GM12878 (cell line): ENCODE measurements around the gene GPALPP1. TPM values are rescaled to one million over a fixed set of nuclear protein-coding genes. Genes with fewer than 3 reads are reported as not detected.

Experiments
- ATAC-seq: fragments of 200-7000 bp; cut with Tn5 transposase; 3 replicates; pipeline ENCODE4 v1.9.1; 2020; ENCODE audit warnings: mild to moderate bottlenecking, moderate library complexity
- Bru-seq: library from RNA; stranded (reverse); fragments of 400-500 nt; gene quantifications from one replicate; lab custom pipeline; 2021; lab: Mats Ljungman, UMichigan
- BruChase-seq, 2 experiments: library from RNA; stranded (reverse); fragments of 400-500 nt; gene quantifications; one replicate each; lab custom pipeline; 2021; lab: Mats Ljungman, UMichigan
- BruUV-seq: library from RNA; stranded (reverse); fragments of 400-500 nt; replicated peaks from 2 replicates; lab custom pipeline; 2021; lab: Mats Ljungman, UMichigan
- CTCF ChIA-PET: fragments of 300-600 bp; sonication (Branson Sonifier 250); formaldehyde crosslinking; extraction: SDS; loops from one replicate; lab custom pipeline; 2021; ENCODE audit warnings: inconsistent platforms; lab: Yijun Ruan, JAX
- POLR2A ChIA-PET: fragments of 350-600 bp; formaldehyde crosslinking; extraction: SDS; loops from one replicate; lab custom pipeline; 2021; ENCODE audit warnings: inconsistent platforms; lab: Charles Lee
- RAD21 ChIA-PET: fragments of 300-600 bp; sonication (Branson Sonifier 250); formaldehyde crosslinking; loops from one replicate; lab custom pipeline; 2023; ENCODE audit warnings: antibody characterized with exemption; ENCODE audit not compliant: unreplicated experiment; lab: Charles Lee
- SMC1A ChIA-PET: fragments of 300-600 bp; sonication (Branson Sonifier 250); formaldehyde crosslinking; loops from one replicate; lab custom pipeline; 2023; ENCODE audit not compliant: unreplicated experiment, uncharacterized antibody; lab: Charles Lee
- DNase-seq: peaks from one replicate; pipeline ENCODE4 v3.0.0-alpha.2; 2011; ENCODE audit warnings: low read depth, low spot score
- FAIRE-seq: peaks from 3 replicates; lab custom pipeline; 2011; peaks lifted over from hg19 to GRCh38; lab: Jason Lieb, UNC
- H2AFZ ChIP-seq: 2 replicates; pipeline ENCODE4 v1.6.0; 2011; ENCODE audit warnings: low read depth, low read length, control low read depth; ENCODE audit not compliant: control insufficient read depth
- H3K27ac ChIP-seq: 2 replicates; pipeline ENCODE4 v1.5.1; 2011; ENCODE audit warnings: control low read depth; ENCODE audit not compliant: control insufficient read depth, insufficient read depth
- H3K27me3 ChIP-seq, 2 experiments: replicated peaks in 1 of 2; 2 replicates each; pipeline versions ENCODE4 v1.6.0 to v1.6.1; 2011; ENCODE audit warnings: low read length in 1 of 2; ENCODE audit not compliant: control insufficient read depth in 2 of 2, insufficient read depth in 2 of 2
- H3K36me3 ChIP-seq, 2 experiments: 2 replicates each; pipeline ENCODE4 v1.5.1; 2011; ENCODE audit warnings: low read length in 1 of 2; ENCODE audit not compliant: control insufficient read depth in 2 of 2, insufficient read depth in 2 of 2
- H3K4me1 ChIP-seq: 2 replicates; pipeline ENCODE4 v1.6.1; 2011; ENCODE audit warnings: mild to moderate bottlenecking, low read length, moderate library complexity, mixed read lengths; ENCODE audit not compliant: control insufficient read depth, insufficient read depth
- H3K4me2 ChIP-seq: 2 replicates; pipeline ENCODE4 v1.6.0; 2011; ENCODE audit warnings: control low read depth; ENCODE audit not compliant: control insufficient read depth, insufficient read depth
- H3K4me3 ChIP-seq: fragments of 200-600 bp; sonication (generic); 2 replicates; pipeline ENCODE4 v1.5.1; 2016
- H3K79me2 ChIP-seq: 2 replicates; pipeline ENCODE4 v1.6.0; 2011; ENCODE audit warnings: low read length; ENCODE audit not compliant: control insufficient read depth, insufficient read depth
- H3K9ac ChIP-seq: 2 replicates; pipeline ENCODE4 v1.8.0; 2011; ENCODE audit warnings: low read length, control low read depth, mixed read lengths; ENCODE audit not compliant: control insufficient read depth, insufficient read depth
- H3K9me3 ChIP-seq: replicated peaks from 3 replicates; pipeline ENCODE4 v1.5.1; 2011; ENCODE audit warnings: mild to moderate bottlenecking, low read length; ENCODE audit not compliant: control insufficient read depth, insufficient read depth
- H4K20me1 ChIP-seq: 2 replicates; pipeline ENCODE4 v1.6.0; 2011; ENCODE audit not compliant: control insufficient read depth, insufficient read depth
- ASH2L ChIP-seq: fragments of 300-600, 200-600 bp; sonication (generic); IDR thresholded peaks from 2 replicates; pipeline ENCODE4 v1.6.1; 2017; ENCODE audit warnings: low read depth, mild to moderate bottlenecking, borderline replicate concordance
- ELK1 ChIP-seq: IDR thresholded peaks from 2 replicates; pipeline ENCODE4 v1.6.1; 2012; ENCODE audit warnings: low read depth, low read length, improper control_type of control experiment
- EP300 ChIP-seq, 2 experiments: fragments of 150-350 bp in 1 of 2; IDR thresholded peaks; 2 replicates each; pipeline ENCODE4 v1.6.1; 2011 to 2012; ENCODE audit warnings: low read depth in 2 of 2, low read length in 2 of 2, borderline replicate concordance in 1 of 2, improper control_type of control experiment in 1 of 2, inconsistent platforms in 1 of 2; ENCODE audit not compliant: control insufficient read depth in 1 of 2
- FOXK2 ChIP-seq: fragments of 450-650 bp; IDR thresholded peaks from 2 replicates; pipeline ENCODE4 v1.6.1; 2017; ENCODE audit warnings: mild to moderate bottlenecking, moderate library complexity
- FOXM1 ChIP-seq: IDR thresholded peaks from 2 replicates; pipeline ENCODE4 v1.6.1; 2012; ENCODE audit warnings: low read depth, mild to moderate bottlenecking, inconsistent platforms, low read length, moderate library complexity
- HDAC6 ChIP-seq: fragments of 200-600 bp; sonication (generic); IDR thresholded peaks from one replicate; pipeline ENCODE4 v1.8.0; 2017; ENCODE audit warnings: antibody characterized with exemption; ENCODE audit not compliant: unreplicated experiment
- KLF5 ChIP-seq: fragments of 450-650 bp; IDR thresholded peaks from 2 replicates; pipeline ENCODE4 v1.6.1; 2014; ENCODE audit warnings: mild to moderate bottlenecking; ENCODE audit not compliant: partially characterized antibody
- LARP7 ChIP-seq: fragments of 450-650 bp; IDR thresholded peaks from 2 replicates; pipeline ENCODE4 v1.6.1; 2017; ENCODE audit warnings: mild to moderate bottlenecking
- MYB ChIP-seq: fragments of 150-350 bp; IDR thresholded peaks from 2 replicates; pipeline ENCODE4 v1.6.1; 2014; ENCODE audit warnings: mild to moderate bottlenecking, low read depth, low read length, borderline replicate concordance
- NFXL1 ChIP-seq: fragments of 450-650 bp; IDR thresholded peaks from 2 replicates; pipeline ENCODE4 v1.6.1; 2017; ENCODE audit warnings: antibody characterized with exemption, mild to moderate bottlenecking, borderline replicate concordance
- POU2F2 ChIP-seq: IDR thresholded peaks from 3 replicates; pipeline ENCODE4 v1.6.1; 2011; ENCODE audit warnings: low read depth, mild to moderate bottlenecking, low read length, borderline replicate concordance
- ZBED1 ChIP-seq: IDR thresholded peaks from 2 replicates; pipeline ENCODE4 v1.6.1; 2016; ENCODE audit warnings: borderline replicate concordance
- ZNF384 ChIP-seq: IDR thresholded peaks from 2 replicates; pipeline ENCODE4 v1.6.1; 2012; ENCODE audit warnings: low read depth, mild to moderate bottlenecking, low read length, improper control_type of control experiment, borderline replicate concordance
- WGBS: methylation state at CpG from one replicate; pipeline ENCODE4 v1.1.6; 2016; ENCODE audit warnings: low lambda C conversion rate; ENCODE audit not compliant: insufficient replicate concordance, insufficient coverage; ENCODE audit errors: missing lambda C conversion rate; 5-methylcytosine and 5-hydroxymethylcytosine counted together
- in situ Hi-C: fragments of 300-500 bp; cut with MboI; formaldehyde crosslinking; loops from 9 replicates; pipeline ENCODE4 v1.14.3; 2018; ENCODE audit warnings: mixed read lengths
- intact Hi-C: fragments of 100-400 bp; cut with micrococcal nuclease; formaldehyde crosslinking; loops from one replicate; pipeline ENCODE4 v1.14.2; 2022; ENCODE audit not compliant: unreplicated experiment
- long read RNA-seq, 2 experiments: library from polyadenylated mRNA; unstranded; transcript quantifications; one replicate each; pipeline ENCODE4 v2.0.0, GENCODE V29; 2019 to 2020
- polyA minus RNA-seq, 3 experiments: library from RNA; depleted of rRNA, polyadenylated mRNA; stranded (reverse); fragments of >200 nt; gene quantifications; 2 replicates each; pipeline ENCODE4 v1.2.3, GENCODE V29; 2011
- polyA plus RNA-seq, 11 experiments: library from polyadenylated mRNA; depleted of rRNA in 4 of 11; unstranded in 6 of 11; stranded (reverse) in 5 of 11; fragments of >200 nt; fragmentation: Nextera tagmentation in 4 of 11; fragmentation: Illumina TruSeq in 1 of 11; extraction: Ambion mirVana in 4 of 11; extraction: Trizol in 1 of 11; gene quantifications; 1 replicate in 1 of 11; 2 replicates in 10 of 11; pipeline versions ENCODE4 v1.2.1 to v1.2.3, GENCODE V29; 2011 to 2016; ENCODE audit warnings: inconsistent platforms in 2 of 11, missing spikeins in 2 of 11, low read depth in 1 of 11
- total RNA-seq, 4 experiments: library from RNA; depleted of rRNA in 3 of 4; stranded (reverse); fragments of >200 nt in 3 of 4; fragmentation: Illumina TruSeq in 1 of 4; extraction: Trizol in 1 of 4; gene quantifications; 2 replicates each; pipeline versions ENCODE4 v1.2.1 to v1.2.3, GENCODE V29; 2013 to 2021
- TF ChIP-seq, protein P1 (sequence below): fragments of 450-650 bp; IDR thresholded peaks from 2 replicates; pipeline ENCODE4 v1.6.1; 2017; ENCODE audit warnings: mild to moderate bottlenecking

Gene GPALPP1, protein sequence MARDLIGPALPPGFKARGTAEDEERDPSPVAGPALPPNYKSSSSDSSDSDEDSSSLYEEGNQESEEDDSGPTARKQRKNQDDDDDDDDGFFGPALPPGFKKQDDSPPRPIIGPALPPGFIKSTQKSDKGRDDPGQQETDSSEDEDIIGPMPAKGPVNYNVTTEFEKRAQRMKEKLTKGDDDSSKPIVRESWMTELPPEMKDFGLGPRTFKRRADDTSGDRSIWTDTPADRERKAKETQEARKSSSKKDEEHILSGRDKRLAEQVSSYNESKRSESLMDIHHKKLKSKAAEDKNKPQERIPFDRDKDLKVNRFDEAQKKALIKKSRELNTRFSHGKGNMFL
- total RNA-seq (2013; cell fraction: nucleolus; rRNA removed) = 76.5 and 84.7 TPM in 2 replicates
- total RNA-seq (2014; rRNA removed) (30.5 and 32.4 TPM in 2 replicates), total RNA-seq (2014; rRNA removed; fragmentation: Illumina TruSeq; extraction: Trizol) (32.0 and 32.4 TPM in 2 replicates), total RNA-seq (2021) (26.2 and 28.3 TPM in 2 replicates), polyA plus RNA-seq (2011; rRNA removed) (25.9 and 37.4 TPM in 2 replicates), polyA plus RNA-seq (2014; fragmentation: Illumina TruSeq; extraction: Trizol) (28.7 and 31.9 TPM in 2 replicates), polyA plus RNA-seq (2014; fragmentation: Nextera tagmentation; extraction: Ambion mirVana) (10 to 100 TPM; 14.2 to 21.2 TPM), polyA plus RNA-seq (2014; rRNA removed) (23.8 and 26.6 TPM in 2 replicates), polyA plus RNA-seq (2016; fragmentation: Nextera tagmentation; extraction: Ambion mirVana) (10 to 100 TPM; 27.6 to 28.4 TPM), polyA minus RNA-seq (2011; rRNA and poly(A)+ RNA removed) (12.1 and 14.0 TPM in 2 replicates), Bru-seq, nascent RNA (percentile 74 among the genes with signal in this experiment), BruChase-seq, experiment 1, labeled RNA remaining after a 6-hour chase (percentile 71 among the genes with signal in this experiment), BruChase-seq, experiment 2, labeled RNA remaining after a 2-hour chase (percentile 72 among the genes with signal in this experiment)
- 11.5 TPM for polyA plus RNA-seq (2011; ENCODE audit: low read depth)
- polyA plus RNA-seq (2011; cell fraction: cytosol; rRNA removed) = 11.7 and 12.1 TPM in 2 replicates
- 36.0 TPM in 2 replicates for polyA plus RNA-seq (2011; cell fraction: nucleus; rRNA removed)
- 15.8 and 17.5 TPM in 2 replicates for polyA plus RNA-seq (2012)
- 7.7 and 8.0 TPM in 2 replicates for polyA minus RNA-seq (2011; cell fraction: cytosol; rRNA and poly(A)+ RNA removed)
- polyA minus RNA-seq (2011; cell fraction: nucleus; rRNA and poly(A)+ RNA removed) = 36.0 and 45.5 TPM in 2 replicates
- long read RNA-seq, experiment 1, transcript GPALPP1-203 (8 exons, 1,393 nt) = major isoform, 6 of 13 reads
- long read RNA-seq, experiment 1, partial matches to known transcripts = 5 of 13 reads
- long read RNA-seq, experiment 1, other reads (novel, unspliced or antisense) = 2 of 13 reads
- long read RNA-seq, experiment 2, transcript GPALPP1-203 (8 exons, 1,393 nt) = major isoform, 43 of 85 reads
- long read RNA-seq, experiment 2, partial matches to known transcripts = 28 of 85 reads
- long read RNA-seq, experiment 2, other reads (novel, unspliced or antisense) = 14 of 85 reads

DNA sequence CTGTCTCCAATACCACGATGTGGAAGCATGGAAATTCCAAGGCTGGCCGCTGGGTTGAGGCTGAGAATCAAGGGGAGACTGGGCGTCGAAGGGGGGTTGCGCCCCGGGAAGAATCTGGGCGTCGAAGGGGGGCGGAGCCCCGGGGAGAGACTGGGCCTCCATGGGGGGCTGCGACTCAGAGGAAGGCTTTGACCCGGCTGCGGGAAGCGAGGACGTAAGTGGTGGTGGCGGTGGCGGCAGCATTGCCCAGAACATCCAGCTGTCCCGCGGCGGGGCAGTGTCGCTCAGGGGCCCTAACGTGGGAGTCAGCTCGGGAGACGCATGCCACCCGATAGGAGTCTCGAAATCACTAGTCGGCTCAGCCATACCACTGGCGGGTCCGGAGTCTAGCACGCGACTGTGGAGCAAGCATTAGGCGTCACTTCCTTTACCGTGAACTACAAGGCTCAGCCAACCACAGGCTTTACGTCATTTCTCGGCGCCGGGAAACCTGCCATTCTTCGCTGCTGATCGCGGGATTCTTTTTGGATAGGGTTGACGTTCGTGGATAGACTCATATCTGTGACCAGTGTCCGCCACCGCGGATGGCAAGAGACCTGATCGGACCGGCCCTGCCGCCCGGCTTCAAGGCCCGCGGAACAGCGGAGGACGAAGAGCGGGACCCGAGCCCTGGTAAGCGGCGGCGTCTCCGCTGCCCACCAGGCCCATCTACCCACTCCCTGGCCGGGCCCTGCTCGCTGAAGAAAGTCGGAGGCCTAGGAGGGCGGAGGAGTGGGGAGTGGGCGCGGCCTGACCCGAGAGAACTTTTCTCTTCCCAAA, at the start of gene GPALPP1, which contains the start of gene NUFIP1:
Gene GPALPP1, plus strand, starts transcription at position 468 of the 819 bp plus-strand sequence. Its CDS starts 117 bp downstream, at position 585.
Gene NUFIP1, minus strand, starts transcription at position 401 of the 819 bp plus-strand sequence. Its CDS starts 35 bp downstream, at position 366.
- no peaks in the 10 kb centered on the region for H3K4me1 ChIP-seq
- H2AFZ ChIP-seq = peak within 1 kb of the TSS; percentile 86
- FAIRE-seq = peak; percentile 88
- BruUV-seq = no TSS peak
- RAD21 ChIA-PET = no interaction called here
- H3K27ac ChIP-seq = peak within 1 kb of the TSS; percentile 75
- 2% methylated on average over 57 of the region's 66 CpGs for WGBS
- CTCF ChIA-PET = interaction anchor here (0.7 kb wide), 1 partner anchor 400 kb away, joined by 3 read pairs; no protein-coding TSS in a partner anchor
- H3K36me3 ChIP-seq = 0 out of 4 replicates have a peak, but pooled peaks cover 0 to 3% of the 10 kb centered on the region in 2 experiments
- POLR2A ChIA-PET = no interaction called here
- H4K20me1 ChIP-seq = no peaks in the 10 kb centered on the region
- peak within 1 kb of the TSS; percentile 85 for H3K4me3 ChIP-seq
- ATAC-seq = peak; percentile 97
- H3K79me2 ChIP-seq = peaks cover 53% of the 10 kb centered on the region
- peak within 1 kb of the TSS; percentile 89 for H3K9ac ChIP-seq
- H3K4me2 ChIP-seq = peak within 1 kb of the TSS; percentile 86
- in situ Hi-C loops (no loop called here), intact Hi-C loops (no loop called here)
- H3K9me3 ChIP-seq = no peaks in the 10 kb centered on the region
- DNase-seq = peak; percentile 64
- SMC1A ChIA-PET = no interaction called here
- no peaks in the 10 kb centered on the region for H3K27me3 ChIP-seq
- TF ChIP-seq NFXL1 = no peak
- TF ChIP-seq MYB = no peak
- TF ChIP-seq ZBED1 = no peak
- TF ChIP-seq FOXM1 = no peak
- TF ChIP-seq HDAC6 = no peak
- no peak for TF ChIP-seq EP300 (IDR thresholded peaks at IDR 0.05; ENCODE audit: borderline replicate concordance in 1 of 2, control insufficient read depth in 1 of 2, low read depth in 2 of 2, low read length in 2 of 2)
- TF ChIP-seq, protein P1, sequence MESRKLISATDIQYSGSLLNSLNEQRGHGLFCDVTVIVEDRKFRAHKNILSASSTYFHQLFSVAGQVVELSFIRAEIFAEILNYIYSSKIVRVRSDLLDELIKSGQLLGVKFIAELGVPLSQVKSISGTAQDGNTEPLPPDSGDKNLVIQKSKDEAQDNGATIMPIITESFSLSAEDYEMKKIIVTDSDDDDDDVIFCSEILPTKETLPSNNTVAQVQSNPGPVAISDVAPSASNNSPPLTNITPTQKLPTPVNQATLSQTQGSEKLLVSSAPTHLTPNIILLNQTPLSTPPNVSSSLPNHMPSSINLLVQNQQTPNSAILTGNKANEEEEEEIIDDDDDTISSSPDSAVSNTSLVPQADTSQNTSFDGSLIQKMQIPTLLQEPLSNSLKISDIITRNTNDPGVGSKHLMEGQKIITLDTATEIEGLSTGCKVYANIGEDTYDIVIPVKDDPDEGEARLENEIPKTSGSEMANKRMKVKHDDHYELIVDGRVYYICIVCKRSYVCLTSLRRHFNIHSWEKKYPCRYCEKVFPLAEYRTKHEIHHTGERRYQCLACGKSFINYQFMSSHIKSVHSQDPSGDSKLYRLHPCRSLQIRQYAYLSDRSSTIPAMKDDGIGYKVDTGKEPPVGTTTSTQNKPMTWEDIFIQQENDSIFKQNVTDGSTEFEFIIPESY = no peak
- no peak for TF ChIP-seq LARP7
- TF ChIP-seq KLF5 = no peak
- no peak for TF ChIP-seq ZNF384
- TF ChIP-seq ASH2L = no peak
- peak; percentile 61; the same call in 1 of the 2 replicates for TF ChIP-seq FOXK2
- TF ChIP-seq ELK1 = peak; percentile 31; the same call in 1 of the 2 replicates
- TF ChIP-seq POU2F2 = peak; percentile 72; the same call in 2 of the 3 replicates
